Prostate gland (tissue), 2 donors: ENCODE results near the gene CNTNAP2.

ENCODE experiments used
- CTCF ChIP-seq, 4 experiments: fragments of 200-600 bp in 2 of 4; fragments of 450-650 bp in 2 of 4; sonication (generic) in 2 of 4; IDR thresholded peaks; 1 replicate in 3 of 4; 2 replicates in 1 of 4; pipeline ENCODE4 v1.5.1; 2016 to 2019; ENCODE audit warnings: antibody characterized with exemption in 4 of 4, mild to moderate bottlenecking in 2 of 4, moderate library complexity in 2 of 4
- POLR2A ChIP-seq: fragments of 450-650 bp; IDR thresholded peaks from one replicate; pipeline ENCODE4 v1.6.1; 2016; ENCODE audit warnings: antibody characterized with exemption, mild to moderate bottlenecking

- TF ChIP-seq CTCF (IDR thresholded peaks at IDR 0.05) (no peak), POLR2A (no peak)
Measured at GRCh38 chr7:148095066-148095465, 1978.5 kb downstream of the CNTNAP2 start.
